Keratinocyte (primary cell): ENCODE results near the gene C3orf20. TPM values are rescaled to one million over a fixed set of nuclear protein-coding genes. Genes with fewer than 3 reads are reported as not detected.

Experiments
- DNase-seq: peaks from one replicate; pipeline ENCODE4 v3.0.0-alpha.2; 2011; ENCODE audit warnings: low read depth, missing footprints, low spot score
- FAIRE-seq: peaks from 2 replicates; lab custom pipeline; 2011; peaks lifted over from hg19 to GRCh38; lab: Jason Lieb, UNC
- H2AFZ ChIP-seq: 2 replicates; pipeline ENCODE4 v1.6.0; 2012; ENCODE audit warnings: low read length, control low read depth, inconsistent platforms; ENCODE audit not compliant: control insufficient read depth
- H3K27ac ChIP-seq: 2 replicates; pipeline ENCODE4 v1.5.1; 2011; ENCODE audit warnings: low read length; ENCODE audit not compliant: control insufficient read depth, insufficient read depth
- H3K27me3 ChIP-seq: 3 replicates; pipeline ENCODE4 v1.6.0; 2011; ENCODE audit warnings: low read length; ENCODE audit not compliant: control insufficient read depth, insufficient read depth; ENCODE audit errors: extremely low read depth
- H3K36me3 ChIP-seq, 2 experiments: 2 replicates in 1 of 2; 3 replicates in 1 of 2; pipeline ENCODE4 v1.5.1; 2011; ENCODE audit warnings: low read length in 2 of 2, mild to moderate bottlenecking in 1 of 2; ENCODE audit not compliant: control insufficient read depth in 2 of 2, insufficient read depth in 2 of 2; ENCODE audit errors: extremely low read depth in 1 of 2
- H3K4me1 ChIP-seq: 3 replicates; pipeline ENCODE4 v1.5.1; 2011; ENCODE audit warnings: low read length; ENCODE audit not compliant: control insufficient read depth, insufficient read depth; ENCODE audit errors: extremely low read depth
- H3K4me2 ChIP-seq: 3 replicates; pipeline ENCODE4 v1.6.0; 2011; ENCODE audit warnings: low read depth, low read length; ENCODE audit not compliant: control insufficient read depth, insufficient read depth; ENCODE audit errors: extremely low read depth
- H3K4me3 ChIP-seq, 3 experiments: fragments of 200-600 bp in 1 of 3; sonication (generic) in 1 of 3; 2 replicates in 2 of 3; 3 replicates in 1 of 3; pipeline ENCODE4 v1.5.1; 2011 to 2016; ENCODE audit warnings: low read length in 3 of 3, mild to moderate bottlenecking in 3 of 3, control low read depth in 2 of 3, inconsistent platforms in 1 of 3, low read depth in 1 of 3, mixed read lengths in 1 of 3, mixed run types in 1 of 3, moderate library complexity in 1 of 3; ENCODE audit not compliant: control insufficient read depth in 2 of 3, insufficient read depth in 2 of 3; ENCODE audit errors: extremely low read depth in 1 of 3
- H3K79me2 ChIP-seq: 2 replicates; pipeline ENCODE4 v1.6.0; 2012; ENCODE audit warnings: low read length; ENCODE audit not compliant: control insufficient read depth, insufficient read depth
- H3K9ac ChIP-seq: 3 replicates; pipeline ENCODE4 v1.6.0; 2011; ENCODE audit warnings: low read length; ENCODE audit not compliant: control insufficient read depth, insufficient read depth; ENCODE audit errors: extremely low read depth
- H3K9me1 ChIP-seq: 3 replicates; pipeline ENCODE4 v1.6.0; 2011; ENCODE audit warnings: low read length; ENCODE audit not compliant: control insufficient read depth, insufficient read depth; ENCODE audit errors: extremely low read depth
- H3K9me3 ChIP-seq: 2 replicates; pipeline ENCODE4 v1.5.1; 2012; ENCODE audit warnings: low read depth, low read length; ENCODE audit not compliant: control insufficient read depth
- H4K20me1 ChIP-seq: 3 replicates; pipeline ENCODE4 v1.6.0; 2011; ENCODE audit warnings: low read length; ENCODE audit not compliant: control insufficient read depth, insufficient read depth; ENCODE audit errors: extremely low read depth
- CTCF ChIP-seq, 3 experiments: IDR thresholded peaks in 1 of 3; conservative IDR thresholded peaks in 1 of 3; optimal IDR thresholded peaks in 1 of 3; 2 replicates in 2 of 3; 3 replicates in 1 of 3; pipeline versions ENCODE3 to v1.5.1; 2011; ENCODE audit warnings: low read length in 3 of 3, mild to moderate bottlenecking in 3 of 3, moderate library complexity in 2 of 3, control low read depth in 1 of 3, inconsistent platforms in 1 of 3; ENCODE audit not compliant: insufficient read depth in 2 of 3; ENCODE audit errors: extremely low read depth in 1 of 3
- EZH2 ChIP-seq: IDR thresholded peaks from one replicate; pipeline ENCODE4 v1.6.1; 2012; ENCODE audit warnings: inconsistent platforms, mild to moderate bottlenecking, low read length, moderate library complexity
- dilution Hi-C: fragments of 300-500 bp; cut with MboI; formaldehyde crosslinking; loops from one replicate; pipeline ENCODE4 v1.7.0; 2020; ENCODE audit warnings: low sequenced_read_pairs; ENCODE audit not compliant: extremely low pct_ligation_motif_present
- polyA plus RNA-seq, 5 experiments: library from polyadenylated mRNA; depleted of rRNA in 3 of 5; stranded (reverse) in 3 of 5; stranded (forward) in 1 of 5; unstranded in 1 of 5; fragments of >200 nt; gene quantifications; 1 replicate in 1 of 5; 2 replicates in 3 of 5; 3 replicates in 1 of 5; pipeline versions ENCODE4 v1.2.1 to v1.2.3, GENCODE V29; 2011 to 2012; ENCODE audit warnings: missing spikeins in 2 of 5, low read depth in 1 of 5, low replicate concordance in 1 of 5

The C3orf20 gene
- polyA plus RNA-seq, 1 donor (not counting 4 experiments of a cell fraction or from before 2014, with no cell fraction given), result not detected

- Histone ChIP-seq H3K79me2 (no peaks in the 10 kb centered on the region), H3K27me3 (peaks cover 12% of the 10 kb centered on the region), H3K4me2 (no peak overlapping the region), H2AFZ (no peak overlapping the region), H3K4me3 (no peak overlapping the region), H3K9ac (no peak overlapping the region), H4K20me1 (no peaks in the 10 kb centered on the region), H3K4me1 (no peaks in the 10 kb centered on the region), H3K27ac (no peak overlapping the region), H3K9me1 (no peaks in the 10 kb centered on the region), H3K9me3 (no peaks in the 10 kb centered on the region), H3K36me3 (no peaks in the 10 kb centered on the region)
- FAIRE-seq (no peak), DNase-seq (no peak)
- dilution Hi-C loops, result loop anchor here (10.0 kb wide), 1 partner anchor 65 kb away; no protein-coding TSS in a partner anchor
- TF ChIP-seq CTCF (optimal IDR thresholded peaks at IDR 0.05 in 1 of 3, IDR thresholded peaks at IDR 0.05 in 1 of 3, conservative IDR thresholded peaks at IDR 0.05 in 1 of 3; ENCODE audit: extremely low read depth in 1 of 3, insufficient read depth in 2 of 3, low read length in 3 of 3) (no peak), EZH2 (no peak)
These were observed 145.2 kb downstream of the C3orf20 start for GRCh38 chr3:14820156-14820555.

- Histone ChIP-seq H3K4me1 (no peaks in the 10 kb centered on the region), H3K9ac (no peak overlapping the region), H3K27me3 (peaks cover 12% of the 10 kb centered on the region), H3K36me3 (no peaks in the 10 kb centered on the region), H3K79me2 (no peaks in the 10 kb centered on the region), H3K4me3 (no peak overlapping the region), H3K4me2 (no peak overlapping the region), H3K9me1 (no peaks in the 10 kb centered on the region), H4K20me1 (no peaks in the 10 kb centered on the region), H3K9me3 (no peaks in the 10 kb centered on the region), H3K27ac (no peak overlapping the region), H2AFZ (no peak overlapping the region)
- DNase-seq (no peak), FAIRE-seq (no peak)
- dilution Hi-C loops, result loop anchor here (10.0 kb wide), 1 partner anchor 64 kb away; no protein-coding TSS in a partner anchor
- TF ChIP-seq CTCF (optimal IDR thresholded peaks at IDR 0.05 in 1 of 3, IDR thresholded peaks at IDR 0.05 in 1 of 3, conservative IDR thresholded peaks at IDR 0.05 in 1 of 3; ENCODE audit: extremely low read depth in 1 of 3, insufficient read depth in 2 of 3, low read length in 3 of 3), result no peak
- no peak for TF ChIP-seq EZH2
These were observed 146.2 kb downstream of the C3orf20 start for GRCh38 chr3:14821151-14821550.
